ENCODE data around the gene OTUB2. TPM values are rescaled to one million over a fixed set of nuclear protein-coding genes. Genes with fewer than 3 reads are reported as not detected.

Gene OTUB2
- total RNA-seq, 3 donors from 2014 or later: 1.3 to 3.5 (median 1.4) TPM

GRCh38 chr14:93993382-93993781, 32.8 kb upstream of the OTUB2 start:
- ATAC-seq (no peak), DNase-seq (no peak)
- intact Hi-C loops (cut with DNase I, micrococcal nuclease): no loop called here
- no peak for TF ChIP-seq CTCF (IDR thresholded peaks at IDR 0.05)
- Histone ChIP-seq H3K4me3 (no peak overlapping the region), H3K4me1 (ENCODE audit: low read depth) (no peaks in the 10 kb centered on the region), H3K36me3 (ENCODE audit: low read depth) (no peaks in the 10 kb centered on the region), H3K9me3 (no peaks in the 10 kb centered on the region)

- Histone ChIP-seq H3K4me1 (ENCODE audit: low read depth) (no peaks in the 10 kb centered on the region), H3K9me3 (no peaks in the 10 kb centered on the region), H3K36me3 (ENCODE audit: low read depth) (no peaks in the 10 kb centered on the region), H3K4me3 (no peak overlapping the region)
- no peak for ATAC-seq
- TF ChIP-seq CTCF (IDR thresholded peaks at IDR 0.05): no peak
- intact Hi-C loops (cut with DNase I, micrococcal nuclease): no loop called here
- no peak for DNase-seq
Measured at GRCh38 chr14:93994919-93995682, 31.0 kb upstream of the OTUB2 start.

GRCh38 chr14:93996130-93996695, 29.9 kb upstream of the OTUB2 start:
- ATAC-seq: no peak
- intact Hi-C loops (cut with DNase I, micrococcal nuclease): no loop called here
- TF ChIP-seq CTCF (IDR thresholded peaks at IDR 0.05): no peak
- no peaks in the 10 kb centered on the region for H3K9me3 ChIP-seq
- no peaks in the 10 kb centered on the region for H3K36me3 ChIP-seq (ENCODE audit: low read depth)
- no peak overlapping the region for H3K4me3 ChIP-seq
- no peak for DNase-seq
- H3K4me1 ChIP-seq (ENCODE audit: low read depth): no peaks in the 10 kb centered on the region

GRCh38 chr14:93997082-93997481, 29.1 kb upstream of the OTUB2 start, which contains the start of gene CCDC197:
CCDC197 (plus strand) TSS chr14:93997301; CDS start chr14:93998132, 831 bp downstream.
- ATAC-seq (no peak), DNase-seq (no peak)
- intact Hi-C loops (cut with DNase I, micrococcal nuclease): no loop called here
- no peak for TF ChIP-seq CTCF (IDR thresholded peaks at IDR 0.05)
- Histone ChIP-seq H3K4me1 (ENCODE audit: low read depth) (peaks cover 3% of the 10 kb centered on the region), H3K36me3 (ENCODE audit: low read depth) (no peaks in the 10 kb centered on the region), H3K4me3 (no peak within 1 kb of the TSS), H3K9me3 (no peaks in the 10 kb centered on the region)

GRCh38 chr14:93997916-93998870, 27.9 kb upstream of the OTUB2 start:
- peak in 1 of 3 donors; percentile 44 for DNase-seq
- Histone ChIP-seq H3K9me3 (no peaks in the 10 kb centered on the region), H3K4me1 (ENCODE audit: low read depth) (peaks cover 3% of the 10 kb centered on the region), H3K36me3 (ENCODE audit: low read depth) (no peaks in the 10 kb centered on the region), H3K4me3 (no peak overlapping the region)
- ATAC-seq: peak; percentile 73
- TF ChIP-seq CTCF (IDR thresholded peaks at IDR 0.05): no peak
- intact Hi-C loops (cut with DNase I, micrococcal nuclease): no loop called here
